Heart left ventricle (tissue), 16 donors: Measurements from ENCODE around the gene RREB1. TPM values are rescaled to one million over a fixed set of nuclear protein-coding genes. Genes with fewer than 3 reads are reported as not detected.

ENCODE experiments used
- ATAC-seq, 4 donors: fragments of 200-7000 bp; cut with Tn5 transposase; one replicate each; pipeline ENCODE4 v1.9.1; 2020 to 2022; ENCODE audit warnings: moderate library complexity in 4 of 4, mild to moderate bottlenecking in 3 of 4, moderate number of reproducible peaks in 1 of 4
- DNase-seq, 5 donors: peaks; one replicate each; pipeline ENCODE4 v3.0.0-alpha.2; 2020
- H3K27ac ChIP-seq, 12 donors: fragments of 200-600 bp; sonication (generic) in 4 of 12; one replicate each; pipeline versions ENCODE4 v1.5.0 to v1.8.0; 2016 to 2022; ENCODE audit warnings: mild to moderate bottlenecking in 2 of 12
- H3K27me3 ChIP-seq, 9 donors: fragments of 200-600 bp; sonication (generic) in 2 of 9; one replicate each; pipeline versions ENCODE4 v1.5.1 to v1.8.0; 2016 to 2022; ENCODE audit warnings: mild to moderate bottlenecking in 3 of 9
- H3K36me3 ChIP-seq, 9 donors: fragments of 200-600 bp; sonication (generic) in 2 of 9; one replicate each; pipeline versions ENCODE4 v1.5.0 to v1.8.0; 2018 to 2022; ENCODE audit warnings: mild to moderate bottlenecking in 2 of 9
- H3K4me1 ChIP-seq, 12 donors: fragments of 200-600 bp; sonication (generic) in 4 of 12; one replicate each; pipeline versions ENCODE4 v1.5.0 to v1.8.0; 2016 to 2022; ENCODE audit warnings: mild to moderate bottlenecking in 3 of 12
- H3K4me3 ChIP-seq, 12 donors: fragments of 200-600 bp; sonication (generic) in 4 of 12; one replicate each; pipeline versions ENCODE4 v1.5.0 to v1.8.0; 2017 to 2022; ENCODE audit warnings: mild to moderate bottlenecking in 9 of 12, moderate library complexity in 4 of 12
- H3K9me3 ChIP-seq, 12 donors: fragments of 200-600 bp; sonication (generic) in 4 of 12; one replicate each; pipeline versions ENCODE4 v1.5.0 to v1.8.0; 2016 to 2022; ENCODE audit warnings: mild to moderate bottlenecking in 1 of 12
- POLR2A ChIP-seq, 2 donors: fragments of 450-650 bp; IDR thresholded peaks; one replicate each; pipeline ENCODE4 v1.6.1; 2017; ENCODE audit warnings: antibody characterized with exemption in 2 of 2, mild to moderate bottlenecking in 2 of 2, moderate library complexity in 2 of 2
- WGBS, 4 donors: extraction: QIAGEN DNeasy Blood & Tissue Kit in 2 of 4; methylation state at CpG; one replicate each; pipeline versions ENCODE4 v1.1.5 to v1.1.7; 2013 to 2018; 5-methylcytosine and 5-hydroxymethylcytosine counted together
- intact Hi-C, 10 donors: fragments of 100-400 bp; cut with DNase I; formaldehyde crosslinking; loops; one replicate each; pipeline versions ENCODE4 v1.11.1 to v1.14.2; 2022
- polyA plus RNA-seq, 2 donors: library from polyadenylated mRNA; stranded (reverse); fragments of 200-250 nt; gene quantifications; one replicate each; pipeline ENCODE4 v1.2.3, GENCODE V29; 2013
- total RNA-seq, 9 donors: library from RNA; depleted of rRNA in 2 of 9; stranded (reverse); fragments of >200 nt in 2 of 9; fragmentation: NEBNext Ultra II Directional in 3 of 9; extraction: Animal tissue kit (Norgen Biotek cat#: 25700) in 3 of 9; gene quantifications; one replicate each; pipeline versions ENCODE4 v1.1.0 to v1.2.4, GENCODE V29; 2016 to 2023
- TF ChIP-seq, protein P1 (sequence below), 12 donors: fragments of 200-600 bp; sonication (generic) in 4 of 12; IDR thresholded peaks; one replicate each; pipeline versions ENCODE4 v1.5.0 to v1.8.0; 2018 to 2022; ENCODE audit warnings: antibody characterized with exemption in 12 of 12, mild to moderate bottlenecking in 5 of 12
- donor health status: ischemic (EF 13 %, LVEDD 7.1; RV severe dilation, severe dysfunction).
- donor health status: healthy with polysubstance abuse.
- donor health status: DM: no; HTN: yes; CAD: no.
- donor health status: DM: no; HTN: no; CAD: no.
- donor health status: ischemic (EF 25% LVEDD 6.9; RV normal size, moderate dysfunction).
- donor health status: ischemic (EF 25% LVEDD 5.7; RV mildly dilated, moderate dysfunction).
- donor health status: healthy.
- donor health status: DM: yes; HTN: yes; CAD: no.
- donor health status: ischemic (EF 35%, LVEDD 5.7; RV mildly dilated, moderate dysfunction).
- donor health status: nonischemic (EF 11% LVEDD 7.7; RV severe dilation, severe dysfunction).
- donor health status: DM: yes; HTN: yes; CAD: no.
- donor health status: PGD.
- donor health status: ischemic (EF 29% LVEDD 5.4; RV normal size, mild dysfunction).
- donor health status: nonischemic (EF 23%, LVEDD 6.1; RV moderate dilation, normal function).

Gene RREB1
- total and polyA plus RNA-seq, 11 donors = 8.7 to 49.4 (median 35.7) TPM

DNA sequence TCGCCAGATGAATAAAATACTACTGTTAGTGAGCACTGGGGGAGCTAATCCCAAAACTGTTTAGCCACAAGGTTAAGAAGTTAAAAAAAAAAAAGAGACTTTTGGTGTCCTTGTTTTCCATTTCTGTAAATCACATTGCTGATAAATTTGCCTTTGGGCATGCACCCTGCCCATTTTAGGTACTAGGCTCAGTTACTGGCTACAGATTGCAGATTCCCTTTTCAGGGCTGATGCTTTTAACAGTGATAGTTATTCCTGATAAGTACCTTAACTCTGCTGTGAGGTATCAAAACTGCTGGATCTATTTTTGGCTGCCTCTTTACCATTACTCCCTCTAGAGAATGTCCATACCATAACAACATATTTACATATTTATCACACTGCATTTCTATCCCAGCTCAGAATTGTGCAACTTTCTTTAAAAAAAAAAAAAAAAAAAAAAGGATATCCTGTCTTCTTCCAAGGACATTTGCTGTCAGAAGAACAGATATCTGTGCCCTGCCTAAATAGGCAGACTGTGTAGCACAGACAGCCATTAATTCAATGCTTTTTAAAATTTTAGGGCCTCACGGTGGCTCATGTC, 110.7 kb downstream of the RREB1 start:
- ATAC-seq = no peak
- no peak for DNase-seq
- Histone ChIP-seq H3K36me3 (peaks cover 0 to 64% (median 42%) of the 10 kb centered on the region in 9 donors), H3K27ac (peak overlapping the region in 10 of 12 donors; percentile 5 to 77 (median 65)), H3K9me3 (no peaks in the 10 kb centered on the region), H3K4me3 (no peak overlapping the region), H3K4me1 (peaks cover 4 to 78% (median 60%) of the 10 kb centered on the region in 12 donors), H3K27me3 (no peaks in the 10 kb centered on the region)
- WGBS, 4 donors = 94 to 100% (median 95%) methylated on average over 2 of the region's 2 CpGs
- TF ChIP-seq, protein P1, sequence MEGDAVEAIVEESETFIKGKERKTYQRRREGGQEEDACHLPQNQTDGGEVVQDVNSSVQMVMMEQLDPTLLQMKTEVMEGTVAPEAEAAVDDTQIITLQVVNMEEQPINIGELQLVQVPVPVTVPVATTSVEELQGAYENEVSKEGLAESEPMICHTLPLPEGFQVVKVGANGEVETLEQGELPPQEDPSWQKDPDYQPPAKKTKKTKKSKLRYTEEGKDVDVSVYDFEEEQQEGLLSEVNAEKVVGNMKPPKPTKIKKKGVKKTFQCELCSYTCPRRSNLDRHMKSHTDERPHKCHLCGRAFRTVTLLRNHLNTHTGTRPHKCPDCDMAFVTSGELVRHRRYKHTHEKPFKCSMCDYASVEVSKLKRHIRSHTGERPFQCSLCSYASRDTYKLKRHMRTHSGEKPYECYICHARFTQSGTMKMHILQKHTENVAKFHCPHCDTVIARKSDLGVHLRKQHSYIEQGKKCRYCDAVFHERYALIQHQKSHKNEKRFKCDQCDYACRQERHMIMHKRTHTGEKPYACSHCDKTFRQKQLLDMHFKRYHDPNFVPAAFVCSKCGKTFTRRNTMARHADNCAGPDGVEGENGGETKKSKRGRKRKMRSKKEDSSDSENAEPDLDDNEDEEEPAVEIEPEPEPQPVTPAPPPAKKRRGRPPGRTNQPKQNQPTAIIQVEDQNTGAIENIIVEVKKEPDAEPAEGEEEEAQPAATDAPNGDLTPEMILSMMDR (IDR thresholded peaks at IDR 0.05) = no peak
- TF ChIP-seq POLR2A (IDR thresholded peaks at IDR 0.05) = no peak
- intact Hi-C loops = loop anchor here in 3 of 10 donors (5.0 to 10.0 kb wide), 4 partner anchors 36 to 114 kb away; partner anchors contain the start of gene RREB1 (in 1 of the 3)

GRCh38 chr6:7219310-7219709, 111.5 kb downstream of the RREB1 start:
- TF ChIP-seq, protein P1 (IDR thresholded peaks at IDR 0.05) = no peak
- TF ChIP-seq POLR2A (IDR thresholded peaks at IDR 0.05) = no peak
- intact Hi-C loops = loop anchor here in 3 of 10 donors (5.0 to 10.0 kb wide), 4 partner anchors 37 to 115 kb away; partner anchors contain the start of gene RREB1 (in 1 of the 3)
- Histone ChIP-seq H3K36me3 (peaks cover 0 to 62% (median 41%) of the 10 kb centered on the region in 9 donors), H3K4me1 (peaks cover 4 to 75% (median 59%) of the 10 kb centered on the region in 12 donors), H3K27ac (peak overlapping the region in 11 of 12 donors; percentile 24 to 77 (median 64)), H3K4me3 (no peak overlapping the region), H3K27me3 (no peaks in the 10 kb centered on the region), H3K9me3 (no peaks in the 10 kb centered on the region)
- DNase-seq (peak in 1 of 5 donors; percentile 57), ATAC-seq (peak in 3 of 4 donors; percentile 16 to 29 (median 28))
- WGBS, 4 donors = 52 to 76% (median 59%) methylated on average over 6 of the region's 6 CpGs

GRCh38 chr6:7222197-7222596, 114.4 kb downstream of the RREB1 start:
- WGBS, 4 donors = 46 to 62% (median 50%) methylated on average over 5 of the region's 5 CpGs
- DNase-seq = no peak
- no peak overlapping the region for H3K4me3 ChIP-seq
- H3K36me3 ChIP-seq = peaks cover 0 to 62% (median 45%) of the 10 kb centered on the region in 9 donors
- H3K9me3 ChIP-seq = no peaks in the 10 kb centered on the region
- peak overlapping the region in 9 of 12 donors; percentile 3 to 67 (median 44) for H3K27ac ChIP-seq
- H3K27me3 ChIP-seq = no peaks in the 10 kb centered on the region
- H3K4me1 ChIP-seq = peaks cover 4 to 68% (median 56%) of the 10 kb centered on the region in 12 donors
- intact Hi-C loops = loop anchor here in 4 of 10 donors (5.0 to 10.0 kb wide), 3 partner anchors 107 to 117 kb away; partner anchors contain the start of gene RREB1 (in 2 of the 4)
- peak in 2 of 4 donors; percentile 8 to 9 for ATAC-seq
- TF ChIP-seq POLR2A (IDR thresholded peaks at IDR 0.05) = no peak

DNA sequence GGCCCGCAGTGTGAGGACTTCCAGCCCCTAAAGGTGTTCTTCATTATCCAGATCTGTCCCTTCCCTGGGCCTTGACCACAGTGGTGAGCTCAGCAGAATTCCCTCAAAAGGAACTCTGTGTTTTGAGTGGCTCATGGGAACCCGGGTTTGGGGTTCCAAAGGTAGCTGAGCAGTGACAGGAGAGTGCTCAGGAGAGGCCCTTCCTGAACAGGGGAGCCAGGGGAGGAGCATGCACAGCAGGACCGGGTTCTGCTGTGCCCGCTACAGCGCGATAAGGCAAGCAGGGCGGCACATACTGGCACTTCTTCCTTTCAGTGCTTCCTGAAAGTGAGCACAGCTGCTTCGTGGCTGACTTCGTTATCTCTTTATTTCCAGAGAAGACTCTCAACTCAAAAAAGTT, 117.0 kb downstream of the RREB1 start:
- intact Hi-C loops = loop anchor here in 4 of 10 donors (5.0 to 10.0 kb wide), 3 partner anchors 110 to 120 kb away; partner anchors contain the start of gene RREB1 (in 2 of the 4)
- TF ChIP-seq, protein P1 (IDR thresholded peaks at IDR 0.05) = no peak
- no peak for TF ChIP-seq POLR2A (IDR thresholded peaks at IDR 0.05)
- DNase-seq (peak in 1 of 5 donors; percentile 76), ATAC-seq (peak; percentile 55 to 87 (median 74))
- H3K4me3 ChIP-seq = no peak overlapping the region
- 27 to 57% (median 38%) methylated on average over 9 of the region's 9 CpGs for WGBS, 4 donors
- H3K4me1 ChIP-seq = peaks cover 4 to 42% (median 35%) of the 10 kb centered on the region in 12 donors
- no peaks in the 10 kb centered on the region for H3K27me3 ChIP-seq
- H3K36me3 ChIP-seq = peaks cover 2 to 78% (median 61%) of the 10 kb centered on the region in 9 donors
- H3K27ac ChIP-seq = peak overlapping the region in 11 of 12 donors; percentile 15 to 85 (median 45)
- no peaks in the 10 kb centered on the region for H3K9me3 ChIP-seq
